ENCODE measurements around the gene RCOR1.

Gene RCOR1

DNA sequence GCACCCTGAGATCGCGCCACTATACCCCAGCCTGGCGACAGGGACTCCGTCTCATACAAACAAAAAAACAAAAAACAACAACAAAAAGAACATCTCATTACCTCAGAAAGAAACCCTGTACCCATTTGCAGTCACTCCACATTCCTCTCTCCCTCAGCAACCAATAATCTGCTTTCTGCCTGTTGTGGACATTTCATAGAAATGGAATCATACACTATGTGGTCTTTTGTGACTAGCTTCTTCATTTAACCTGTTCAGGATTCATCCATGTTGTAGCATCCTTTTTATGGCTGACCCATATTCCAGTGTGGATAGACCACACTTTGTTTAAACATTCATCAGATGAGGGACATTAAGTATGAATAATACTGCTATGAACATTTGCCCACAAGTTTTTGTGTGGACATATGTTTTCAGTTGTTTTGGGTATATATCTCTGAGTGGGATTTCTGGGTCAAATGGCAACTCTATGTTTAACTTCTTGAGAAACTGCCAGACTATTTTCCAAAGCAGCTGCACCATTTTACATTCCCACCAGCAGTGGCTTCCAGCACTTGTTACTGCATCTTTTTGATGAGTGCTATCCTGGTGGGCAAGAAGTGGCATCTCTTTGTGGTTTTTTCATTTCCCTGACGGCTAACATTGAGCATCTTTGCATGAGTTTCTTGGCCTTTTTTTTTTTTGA lies 5.9 kb upstream of the RCOR1 start:
- in situ Hi-C loops (cut with HindIII; ENCODE audit: low sequenced_read_pairs) = no loop called here

DNA sequence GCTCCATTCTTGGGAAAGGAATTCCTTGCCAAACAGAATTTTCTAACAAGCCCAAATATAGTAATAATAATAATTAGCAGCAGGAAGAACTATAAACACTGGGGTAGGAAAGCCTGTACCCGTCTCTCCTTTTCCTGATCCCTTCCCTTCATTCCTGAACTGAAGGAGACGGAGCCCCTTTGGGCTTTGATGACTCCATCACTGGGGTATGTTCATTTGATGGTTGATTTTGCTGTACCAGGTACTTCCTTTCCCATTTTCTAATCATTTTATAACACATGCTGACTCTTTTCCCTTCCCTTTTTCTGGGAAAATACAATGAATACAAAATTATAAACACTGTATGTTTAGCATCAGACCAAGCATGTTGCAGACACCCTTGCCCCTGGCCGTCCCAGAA lies 3.6 kb upstream of the RCOR1 start:
- in situ Hi-C loops (cut with HindIII; ENCODE audit: low sequenced_read_pairs) = no loop called here
- TF ChIP-seq, protein P1, sequence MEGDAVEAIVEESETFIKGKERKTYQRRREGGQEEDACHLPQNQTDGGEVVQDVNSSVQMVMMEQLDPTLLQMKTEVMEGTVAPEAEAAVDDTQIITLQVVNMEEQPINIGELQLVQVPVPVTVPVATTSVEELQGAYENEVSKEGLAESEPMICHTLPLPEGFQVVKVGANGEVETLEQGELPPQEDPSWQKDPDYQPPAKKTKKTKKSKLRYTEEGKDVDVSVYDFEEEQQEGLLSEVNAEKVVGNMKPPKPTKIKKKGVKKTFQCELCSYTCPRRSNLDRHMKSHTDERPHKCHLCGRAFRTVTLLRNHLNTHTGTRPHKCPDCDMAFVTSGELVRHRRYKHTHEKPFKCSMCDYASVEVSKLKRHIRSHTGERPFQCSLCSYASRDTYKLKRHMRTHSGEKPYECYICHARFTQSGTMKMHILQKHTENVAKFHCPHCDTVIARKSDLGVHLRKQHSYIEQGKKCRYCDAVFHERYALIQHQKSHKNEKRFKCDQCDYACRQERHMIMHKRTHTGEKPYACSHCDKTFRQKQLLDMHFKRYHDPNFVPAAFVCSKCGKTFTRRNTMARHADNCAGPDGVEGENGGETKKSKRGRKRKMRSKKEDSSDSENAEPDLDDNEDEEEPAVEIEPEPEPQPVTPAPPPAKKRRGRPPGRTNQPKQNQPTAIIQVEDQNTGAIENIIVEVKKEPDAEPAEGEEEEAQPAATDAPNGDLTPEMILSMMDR (IDR thresholded peaks at IDR 0.05; ENCODE audit: low read depth, low read length) = no peak
- no peak for DNase-seq (ENCODE audit: low read depth, low spot score)
- no peak overlapping the region for H3K4me3 ChIP-seq (ENCODE audit: low read depth, low read length)

More for the DNA sequence above, 5.9 kb upstream of the RCOR1 start:
- H3K4me3 ChIP-seq (ENCODE audit: low read depth, low read length) = no peak overlapping the region
- TF ChIP-seq, protein P1 (IDR thresholded peaks at IDR 0.05; ENCODE audit: low read depth, low read length) = no peak
- no peak for DNase-seq (ENCODE audit: low read depth, low spot score)

DNA sequence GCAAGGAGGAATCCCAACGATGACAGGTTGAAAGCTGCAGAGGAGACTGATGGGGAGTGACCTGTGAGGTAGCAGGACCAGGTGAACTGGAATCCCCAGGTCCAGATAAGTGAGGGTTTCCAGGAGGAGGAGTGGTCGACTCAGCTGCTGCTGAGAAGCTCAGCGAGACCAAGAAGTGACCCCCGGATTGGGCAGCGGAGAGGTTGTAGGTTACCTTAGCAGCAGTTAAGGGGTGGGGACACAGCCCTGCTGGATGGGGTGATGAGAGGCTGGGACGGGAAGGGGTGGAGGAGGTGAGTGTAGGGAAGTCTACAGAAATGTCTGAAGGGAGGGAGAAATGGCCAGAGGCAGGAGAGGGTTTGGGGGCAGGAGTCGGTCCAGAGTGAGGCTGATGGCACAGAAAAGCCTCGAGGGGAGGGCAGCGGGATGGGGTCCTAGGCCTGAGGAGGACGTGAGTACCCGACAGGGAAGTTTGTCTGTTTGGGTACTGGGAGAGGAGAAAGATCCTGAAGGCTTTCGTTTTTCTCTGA lies 2.6 kb upstream of the RCOR1 start:
- no peak for DNase-seq (ENCODE audit: low read depth, low spot score)
- H3K4me3 ChIP-seq (ENCODE audit: low read depth, low read length) = no peak overlapping the region
- TF ChIP-seq, protein P1 (IDR thresholded peaks at IDR 0.05; ENCODE audit: low read depth, low read length) = no peak
- in situ Hi-C loops (cut with HindIII; ENCODE audit: low sequenced_read_pairs) = no loop called here

DNA sequence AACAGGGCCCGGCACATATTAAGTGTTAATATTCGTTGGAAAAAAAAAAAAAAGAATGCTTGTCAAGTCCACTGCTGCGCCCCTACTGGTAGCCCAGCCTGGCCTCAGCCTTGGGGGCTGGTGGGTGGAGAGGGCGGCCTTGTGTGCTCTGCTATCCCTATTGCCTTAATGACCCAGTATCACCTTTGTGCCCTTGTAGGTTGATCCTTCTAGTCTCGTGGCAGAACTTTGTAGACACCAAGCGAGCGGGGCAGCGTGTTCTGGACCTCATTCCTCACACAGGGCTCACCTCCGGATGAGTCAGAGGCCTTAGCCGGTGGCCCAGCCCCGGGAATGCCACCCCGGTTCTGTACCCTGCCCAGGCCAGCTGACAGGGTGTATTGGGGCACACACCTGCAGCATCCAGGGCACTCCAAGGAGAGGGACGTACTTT lies 1.8 kb upstream of the RCOR1 start:
- DNase-seq (ENCODE audit: low read depth, low spot score) = peak; percentile 28
- peak overlapping the region; percentile 77 for H3K4me3 ChIP-seq (ENCODE audit: low read depth, low read length)
- in situ Hi-C loops (cut with HindIII; ENCODE audit: low sequenced_read_pairs) = no loop called here
- TF ChIP-seq, protein P1 (IDR thresholded peaks at IDR 0.05; ENCODE audit: low read depth, low read length) = peak; percentile 61

DNA sequence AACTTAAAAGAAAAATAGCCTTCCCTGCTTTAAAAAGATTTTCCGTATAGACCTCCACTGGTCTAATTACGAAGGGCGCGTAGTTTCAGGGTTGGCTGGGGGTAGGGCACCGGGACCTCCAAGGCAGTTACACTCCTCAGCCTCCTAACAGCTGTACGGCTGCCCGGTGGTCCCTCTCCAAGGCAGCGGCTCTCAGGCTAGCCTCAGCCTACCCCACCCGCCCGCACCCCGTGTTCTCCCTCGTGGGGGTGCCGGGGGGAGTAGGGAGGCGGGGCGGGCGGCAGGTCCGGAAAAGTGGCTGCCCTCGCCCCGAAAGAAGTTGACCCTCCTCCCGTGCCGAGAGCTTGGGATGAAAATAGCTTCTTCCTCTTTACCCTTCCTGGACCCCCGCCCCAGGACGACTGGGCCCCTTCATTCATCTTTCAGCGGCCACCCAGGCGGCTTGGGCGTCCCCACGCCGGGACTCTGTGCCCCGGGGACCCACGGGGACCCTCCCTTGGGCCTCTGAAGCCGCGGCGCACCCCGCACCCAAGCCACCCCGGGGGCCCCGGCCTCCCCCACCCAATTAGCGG lies 991 bp upstream of the RCOR1 start:
- in situ Hi-C loops (cut with HindIII; ENCODE audit: low sequenced_read_pairs) = no loop called here
- peak; percentile 40 for DNase-seq (ENCODE audit: low read depth, low spot score)
- TF ChIP-seq, protein P1 (IDR thresholded peaks at IDR 0.05; ENCODE audit: low read depth, low read length) = no peak
- peak overlapping the region; percentile 77 for H3K4me3 ChIP-seq (ENCODE audit: low read depth, low read length)

DNA sequence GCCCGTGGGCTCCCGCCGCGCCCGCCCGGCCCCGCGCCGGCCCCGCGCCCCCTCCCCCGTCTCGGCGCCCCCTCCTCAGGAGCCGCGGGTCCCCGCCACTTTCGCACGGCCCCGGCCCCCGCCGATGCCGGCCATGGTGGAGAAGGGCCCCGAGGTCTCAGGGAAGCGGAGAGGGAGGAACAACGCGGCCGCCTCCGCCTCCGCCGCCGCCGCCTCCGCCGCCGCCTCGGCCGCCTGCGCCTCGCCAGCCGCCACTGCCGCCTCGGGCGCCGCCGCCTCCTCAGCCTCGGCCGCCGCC lies 263 bp downstream of the RCOR1 start:
- in situ Hi-C loops (cut with HindIII; ENCODE audit: low sequenced_read_pairs) = no loop called here
- peak overlapping the region; percentile 68 for H3K4me3 ChIP-seq (ENCODE audit: low read depth, low read length)
- no peak for DNase-seq (ENCODE audit: low read depth, low spot score)
- TF ChIP-seq, protein P1 (IDR thresholded peaks at IDR 0.05; ENCODE audit: low read depth, low read length) = no peak
